HG02852 (cell line): ENCODE results near the gene DMKN.
"Not testable (repeated sequence)": the region's sequence is repeated elsewhere in the genome, so short reads cannot be mapped to it uniquely, and the experiment has no call there.

Experiments used
- ATAC-seq: cut with Tn5 transposase; IDR thresholded peaks from one replicate; pipeline ENCODE4 v1.9.1; 2021; ENCODE audit warnings: mild to moderate bottlenecking, moderate library complexity; ENCODE audit not compliant: unreplicated experiment

DMKN gene

DNA sequence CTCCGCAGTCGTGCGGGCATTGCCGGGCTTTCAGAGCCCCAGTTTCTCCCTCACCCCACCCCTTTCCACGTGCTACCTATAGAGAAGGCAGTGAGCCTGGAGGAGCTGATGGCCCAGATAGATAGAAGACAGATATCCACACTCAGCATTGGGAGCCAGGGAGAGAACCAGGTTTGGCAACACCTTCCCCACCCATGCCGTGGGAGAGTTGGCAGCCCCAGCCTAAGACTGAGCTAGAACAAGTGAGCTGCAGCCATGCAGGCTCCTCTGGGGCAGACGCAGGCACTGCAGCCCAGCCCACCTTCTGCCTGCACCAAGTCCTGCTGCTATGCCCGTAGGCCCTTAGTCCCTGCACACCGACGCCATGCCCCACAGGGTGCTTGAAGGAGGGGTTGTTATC lies 12.8 kb downstream of the DMKN start:
- ATAC-seq = no peak

DNA sequence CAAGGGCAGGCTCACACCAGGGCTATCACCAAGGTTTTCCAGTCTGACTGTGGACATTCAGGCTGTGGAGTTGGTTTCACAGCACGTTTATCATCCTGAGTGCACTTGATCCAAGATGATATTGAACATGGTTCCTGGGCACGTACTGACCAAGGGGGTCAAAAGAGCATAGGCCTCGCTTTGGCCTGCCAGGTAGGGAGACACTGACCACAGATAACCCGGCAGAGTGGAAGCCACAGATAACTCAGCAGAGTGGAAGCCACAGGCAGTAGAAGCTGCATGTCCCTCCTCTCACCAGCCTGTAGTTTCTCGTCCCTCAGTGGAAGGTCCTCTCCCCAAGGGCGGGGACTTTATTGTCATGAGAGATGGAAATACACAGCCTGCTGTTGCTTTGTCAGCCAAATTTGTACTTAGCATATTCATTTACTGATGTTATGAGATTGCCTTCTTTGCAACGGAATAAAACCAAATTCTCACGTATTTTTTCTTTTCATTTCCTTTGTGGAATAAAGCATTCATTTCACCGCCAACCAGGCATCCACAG lies 14.4 kb downstream of the DMKN start:
- ATAC-seq = no peak

DNA sequence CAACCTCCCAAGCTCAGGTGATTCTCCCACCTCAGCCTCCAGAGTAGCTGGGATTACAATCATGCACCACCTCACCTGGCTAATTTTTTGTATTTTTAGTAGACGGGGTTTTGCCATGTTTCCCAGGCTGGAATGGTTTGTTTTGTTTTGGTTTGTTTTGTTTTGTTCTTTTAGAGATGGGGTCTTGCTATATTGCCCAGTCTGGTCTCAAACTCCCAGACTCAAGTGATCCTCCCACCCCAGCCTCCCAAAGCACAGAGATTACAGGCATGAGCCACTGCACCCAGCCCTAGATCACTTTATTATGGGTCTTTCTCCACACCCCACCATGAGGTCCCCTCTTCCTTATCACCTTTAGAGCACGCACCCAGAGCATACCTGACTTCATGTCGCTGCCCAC lies 15.2 kb downstream of the DMKN start:
- no peak for ATAC-seq

DNA sequence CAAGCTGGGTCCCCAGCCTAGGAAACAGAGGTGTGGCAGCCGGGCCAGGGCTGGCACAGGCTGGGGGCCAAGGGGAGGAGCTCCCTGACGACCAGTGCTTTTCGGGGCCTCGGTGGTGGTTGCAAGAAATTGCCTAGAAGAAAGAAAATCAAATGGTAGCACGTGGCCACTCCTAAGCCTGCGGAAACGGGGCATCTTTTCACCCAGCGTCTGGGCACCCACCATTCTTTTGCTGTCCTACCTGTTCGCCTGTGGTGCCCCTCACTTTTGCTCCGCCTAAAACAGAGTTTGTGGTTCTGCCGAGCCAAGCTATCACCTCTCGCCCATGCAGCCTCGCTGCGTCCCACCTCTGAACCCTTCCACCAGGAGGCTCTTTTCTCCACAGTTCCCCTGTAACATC lies 16.0 kb downstream of the DMKN start:
- ATAC-seq = no peak

DNA sequence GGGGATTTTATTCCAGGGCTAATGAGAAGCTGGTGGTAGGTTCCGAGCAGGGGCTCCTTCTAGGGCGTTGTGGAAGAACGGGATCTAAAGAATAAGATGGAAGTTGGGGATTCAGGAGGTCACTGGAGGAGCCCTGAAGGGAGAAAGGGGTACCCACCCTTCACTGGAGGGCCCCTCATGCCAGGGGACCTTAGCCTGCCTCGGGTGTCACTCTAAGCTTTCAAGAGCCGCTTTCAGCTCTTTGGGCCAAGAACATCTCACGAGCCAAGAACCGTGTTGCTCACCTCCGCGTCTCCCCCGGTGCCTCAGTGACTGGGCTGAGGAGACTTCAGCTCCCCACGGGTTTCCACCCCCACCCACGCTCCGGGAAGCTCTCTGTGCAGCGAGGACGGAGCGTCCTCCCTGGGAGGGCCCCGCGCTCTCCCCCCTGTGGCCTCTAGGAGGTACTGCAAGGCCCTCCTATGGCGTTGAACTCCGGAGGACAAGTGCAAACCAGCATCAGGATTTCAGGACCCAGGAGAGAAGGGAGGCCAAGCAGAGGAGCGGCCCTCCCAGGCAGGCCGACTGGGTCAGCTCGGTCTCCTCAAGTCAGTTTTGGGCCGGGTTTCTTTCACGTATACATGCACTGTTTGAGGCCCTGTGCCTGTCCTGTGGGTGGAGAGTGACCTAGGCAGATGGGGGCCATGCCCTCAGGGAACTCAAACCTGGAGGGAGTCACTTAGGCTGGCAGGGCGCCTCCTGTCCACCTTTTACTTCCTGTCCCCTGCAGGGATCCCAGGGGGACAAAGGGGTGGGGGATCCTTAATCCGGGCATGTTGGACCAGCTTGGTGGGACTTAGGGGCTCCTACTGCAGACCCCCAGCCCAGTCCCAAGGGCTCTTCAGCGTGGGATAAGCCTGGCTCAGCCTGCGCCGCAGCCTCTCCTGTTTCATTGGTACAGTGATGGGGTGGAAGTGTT lies 18.1 kb downstream of the DMKN start:
- no peak for ATAC-seq

DNA sequence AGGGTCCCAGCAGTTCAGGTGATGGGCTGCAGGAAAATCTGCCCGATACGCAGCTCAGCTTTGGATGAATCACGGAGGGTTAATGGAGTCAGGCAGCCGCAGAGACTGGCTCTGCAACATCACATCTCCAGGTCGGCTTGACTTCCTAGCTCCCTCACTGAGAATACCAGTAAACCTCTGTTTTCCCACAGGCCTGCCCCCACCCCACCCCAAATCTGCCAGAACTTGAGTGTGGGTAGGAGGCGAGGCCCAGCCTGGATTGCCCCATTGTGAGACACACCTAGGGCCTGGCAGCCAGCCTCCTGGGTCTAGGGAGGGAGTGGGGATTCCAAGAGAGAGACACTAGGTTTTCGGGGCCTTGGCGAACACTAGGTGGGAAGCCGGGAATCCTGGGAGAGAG lies 19.5 kb downstream of the DMKN start:
- no peak for ATAC-seq

DNA sequence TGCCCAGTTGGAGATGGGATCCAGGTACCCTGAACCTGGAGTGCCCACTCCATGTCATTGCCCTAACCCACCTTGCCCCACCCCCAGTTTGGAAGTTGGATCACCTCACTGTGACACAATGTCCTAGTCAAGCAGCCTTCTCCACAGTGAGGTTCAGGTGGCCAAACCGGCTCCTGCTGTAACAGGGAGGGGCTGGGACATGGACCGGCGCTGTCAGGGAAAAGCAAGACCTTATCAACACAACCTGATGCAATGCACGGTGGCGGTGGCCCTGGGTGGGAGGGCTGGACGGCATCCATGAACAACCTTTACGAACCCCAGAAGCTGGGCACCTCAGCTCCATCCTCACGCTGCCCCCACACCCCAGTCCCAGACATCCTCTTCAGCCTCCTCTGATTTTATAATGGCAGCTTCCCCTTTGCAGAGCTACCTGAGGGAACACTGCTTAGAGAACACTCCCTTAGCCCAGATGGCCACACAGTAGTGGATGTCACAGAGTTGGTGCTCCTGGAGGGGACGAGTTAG lies 21.6 kb downstream of the DMKN start:
- ATAC-seq = no peak

DNA sequence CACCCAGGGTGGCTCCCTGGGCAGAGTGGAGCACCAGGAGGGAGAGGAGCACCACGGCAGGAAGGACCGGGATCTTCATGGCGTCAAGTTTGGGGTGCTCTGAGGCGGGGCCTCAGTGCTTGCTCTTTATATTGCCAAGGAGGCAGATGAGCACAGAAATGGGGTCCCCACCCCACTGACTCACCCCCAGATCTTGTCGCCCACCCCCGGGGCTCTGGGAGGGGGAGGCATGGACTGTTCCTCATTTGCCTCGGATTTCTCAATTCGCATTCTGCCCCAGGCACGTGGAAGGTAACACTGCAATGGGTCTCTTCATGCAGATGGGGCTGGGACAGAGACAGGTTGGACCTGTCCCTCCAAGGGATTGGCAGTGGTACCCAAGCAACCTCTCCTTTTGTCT lies 23.1 kb downstream of the DMKN start, which contains the start of gene KRTDAP:
KRTDAP (minus strand) TSS at position 101 of the 400 bp plus-strand sequence; CDS start at position 79, 22 bp downstream.
- ATAC-seq = no peak

DNA sequence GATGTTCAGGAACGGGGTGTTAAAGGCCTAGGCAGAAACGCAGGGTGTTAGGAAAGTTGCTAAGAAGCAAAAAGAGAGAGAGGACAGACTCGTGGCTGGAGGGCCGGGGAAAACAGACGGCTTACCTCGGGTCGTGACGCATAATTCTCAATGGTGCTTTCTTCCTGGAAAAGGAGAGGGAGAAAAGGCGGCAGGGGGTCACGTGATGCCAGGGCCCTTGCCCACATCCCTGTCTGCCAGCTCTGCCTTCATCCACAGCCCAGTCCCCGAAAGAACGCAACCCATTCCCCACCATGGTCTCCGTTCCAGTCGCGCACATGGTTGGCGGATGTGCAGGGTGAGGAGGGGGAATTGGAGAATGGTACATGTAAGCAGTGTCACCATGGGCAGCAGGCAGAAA lies 24.8 kb downstream of the DMKN start:
- ATAC-seq = no peak

DNA sequence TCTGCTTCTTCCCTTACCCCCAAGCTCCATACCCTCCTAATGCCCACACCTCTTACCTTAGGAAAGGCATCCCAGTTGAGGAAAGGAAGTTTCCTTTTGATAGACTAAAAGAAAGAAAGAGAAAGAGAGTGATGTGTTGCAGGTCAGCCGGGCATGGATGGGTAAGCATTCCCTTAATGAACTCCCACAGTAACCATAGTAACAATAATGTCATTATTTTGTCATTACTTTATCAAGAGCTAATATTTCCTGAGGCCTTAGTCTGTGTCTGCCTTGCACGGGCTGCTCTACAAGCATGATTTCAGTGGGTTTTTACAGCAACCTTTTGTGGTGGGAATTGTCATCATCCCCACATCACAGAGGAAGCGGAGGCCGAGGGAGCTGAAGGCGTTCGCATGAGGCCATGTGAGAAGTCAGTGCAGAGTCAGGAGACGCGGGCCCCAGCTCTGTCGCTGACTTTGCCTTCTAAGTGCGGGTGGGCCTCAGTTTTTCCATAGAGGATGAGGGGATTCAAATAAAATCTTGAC lies 25.7 kb downstream of the DMKN start:
- no peak for ATAC-seq

DNA sequence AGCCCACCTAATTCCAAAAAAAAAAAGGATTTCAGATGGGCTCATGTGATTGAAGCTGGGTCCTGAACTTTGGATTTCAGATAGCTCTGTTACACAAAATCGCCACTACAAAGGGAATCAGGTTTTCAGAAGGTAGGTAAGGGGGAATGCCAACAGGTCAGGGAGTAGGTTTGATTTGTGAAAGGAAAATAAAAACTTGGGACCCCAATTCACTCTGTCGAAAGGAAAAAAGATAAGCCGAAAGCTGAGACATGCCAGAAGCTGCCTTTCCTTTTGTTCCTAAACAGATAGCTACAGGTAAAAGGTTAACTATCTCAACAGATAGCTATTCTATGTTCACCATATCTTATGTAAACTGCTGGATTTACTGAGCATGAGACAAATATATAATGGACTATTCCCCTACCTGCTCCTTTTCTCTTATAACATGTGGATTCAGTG lies 27.2 kb downstream of the DMKN start:
- no peak for ATAC-seq

DNA sequence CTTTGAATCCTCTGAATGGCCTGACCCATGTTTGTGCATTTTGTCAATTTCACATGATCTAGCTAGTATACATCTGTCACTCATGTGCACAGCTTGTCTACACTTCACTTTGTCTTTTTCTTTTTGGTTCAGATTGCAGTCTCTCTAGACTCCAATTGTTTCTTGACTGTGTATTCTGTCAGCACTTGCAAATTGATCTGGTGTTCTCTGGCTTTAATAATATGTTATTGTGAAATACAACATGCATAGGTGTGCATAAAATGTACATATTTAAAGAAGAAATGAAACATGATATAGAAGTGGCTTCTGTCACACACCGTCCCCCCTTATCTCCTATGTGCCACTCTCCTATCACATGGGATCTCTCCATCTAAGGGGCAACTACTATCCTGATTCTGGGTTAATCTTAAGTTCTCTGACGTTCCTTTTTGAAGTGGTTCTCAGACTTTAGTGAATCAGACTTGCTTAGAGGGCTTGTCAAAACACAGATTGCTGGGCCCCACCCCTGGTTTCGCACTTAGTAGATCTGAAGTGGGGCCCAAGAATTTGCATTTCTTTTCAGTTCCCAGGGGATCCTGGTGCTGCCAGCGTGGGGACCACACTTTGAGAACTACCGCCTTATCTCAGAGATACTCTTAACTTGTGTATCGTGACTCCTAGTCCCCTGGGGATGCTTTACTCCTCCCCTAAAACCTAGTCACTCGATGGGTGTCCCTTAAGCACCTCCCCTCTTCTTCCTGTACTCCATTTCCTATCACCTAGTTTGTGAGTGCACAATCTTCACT lies 29.0 kb downstream of the DMKN start:
- peak; percentile 45 for ATAC-seq

DNA sequence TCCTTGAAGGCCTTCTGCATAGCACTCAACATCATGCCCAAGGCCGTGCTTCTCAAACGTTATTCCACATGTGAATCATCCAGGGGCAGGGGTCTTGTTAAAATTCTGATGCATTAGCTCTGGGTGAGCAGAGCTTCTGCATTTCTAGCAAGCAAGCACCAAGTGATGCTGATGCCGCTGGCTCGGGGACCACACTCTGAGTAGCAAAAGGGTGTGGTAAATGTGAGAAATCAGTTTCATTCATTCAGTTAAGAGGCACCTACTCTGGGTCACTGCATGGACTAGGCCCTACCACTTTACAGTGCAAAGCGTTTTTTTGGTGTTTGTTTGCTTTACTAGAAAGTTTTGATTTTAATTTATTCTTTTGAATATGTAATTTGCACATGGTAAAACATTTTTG lies 30.4 kb downstream of the DMKN start:
- ATAC-seq = no peak

DNA sequence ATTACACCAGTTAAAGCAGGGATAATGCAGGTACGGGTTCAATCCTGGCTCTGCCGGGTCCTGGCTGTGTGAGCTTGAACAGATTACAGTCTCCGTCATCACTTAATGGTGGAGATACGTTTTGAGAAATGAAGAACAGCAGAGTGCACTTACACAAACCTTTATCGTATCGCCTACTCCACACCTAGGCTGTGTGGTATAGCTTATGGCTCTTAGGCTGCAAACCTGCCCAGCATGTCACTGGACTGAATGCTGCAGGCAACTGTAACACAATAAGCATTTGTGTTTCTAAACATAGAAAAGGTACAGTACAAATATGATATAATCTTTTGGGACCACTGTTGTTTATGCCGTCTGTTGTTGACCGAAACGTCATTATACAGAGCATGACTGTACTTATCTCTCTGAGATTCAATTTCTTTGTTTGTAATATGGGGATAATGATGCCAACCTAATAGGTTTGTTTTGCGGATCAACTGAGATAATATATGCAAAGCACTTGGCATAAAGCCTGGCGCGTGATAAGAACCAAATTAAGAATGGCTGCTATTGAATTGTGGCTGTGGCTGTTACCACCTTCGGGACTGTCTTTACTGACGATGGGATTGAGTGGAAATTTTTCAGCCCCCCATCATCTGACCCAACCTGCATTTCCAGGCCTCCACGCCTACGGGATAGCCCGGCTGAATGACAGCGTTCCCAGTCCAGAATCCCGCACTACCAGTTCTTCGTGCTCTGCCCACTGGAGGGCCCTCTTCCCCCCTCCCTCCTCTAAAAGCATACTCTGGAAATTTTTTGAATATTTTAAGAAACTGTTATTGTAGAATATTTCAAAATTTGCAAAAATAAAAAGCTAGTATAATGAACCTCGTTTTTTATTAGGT lies 34.4 kb downstream of the DMKN start:
- ATAC-seq = no peak

DNA sequence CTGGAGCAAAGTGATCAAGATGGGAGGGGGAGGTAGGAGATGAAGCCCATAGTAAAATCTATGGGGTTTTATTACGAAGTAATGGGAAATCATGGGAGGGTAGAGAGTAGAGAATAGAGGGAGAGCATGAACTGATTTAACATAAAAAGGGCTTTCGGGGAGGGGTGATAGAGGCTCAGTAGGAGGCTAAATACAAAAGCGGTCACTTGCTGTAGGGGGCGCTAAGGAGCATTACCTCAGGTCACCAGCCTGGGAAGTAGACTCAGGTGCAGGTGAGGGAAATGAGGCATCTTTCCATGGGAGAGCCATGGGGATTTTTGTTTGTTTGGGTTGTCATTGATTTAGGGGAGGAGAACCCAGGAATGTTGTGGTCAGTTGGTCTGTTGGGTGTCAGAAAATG lies 37.3 kb downstream of the DMKN start:
- ATAC-seq = no peak

DNA sequence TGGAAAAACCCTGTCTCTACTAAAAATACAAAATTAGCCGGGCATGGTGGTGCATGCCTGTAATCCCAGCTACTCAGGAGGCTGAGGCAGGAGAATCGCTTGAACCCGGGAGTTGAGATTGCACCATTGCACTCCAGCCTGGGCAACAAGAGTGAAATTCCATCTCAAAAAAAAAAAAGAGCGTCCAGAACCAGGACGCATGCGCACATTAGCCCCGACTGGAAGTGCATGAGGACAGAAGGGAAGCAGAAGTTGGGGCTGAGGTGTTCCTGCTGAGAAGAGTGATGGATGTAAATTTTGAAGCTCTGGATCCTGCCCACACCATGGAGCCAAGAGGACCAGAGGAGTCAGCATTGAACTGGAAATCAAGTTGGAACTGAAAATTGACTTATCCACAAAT lies 38.9 kb downstream of the DMKN start:
- ATAC-seq = not testable (repeated sequence)

DNA sequence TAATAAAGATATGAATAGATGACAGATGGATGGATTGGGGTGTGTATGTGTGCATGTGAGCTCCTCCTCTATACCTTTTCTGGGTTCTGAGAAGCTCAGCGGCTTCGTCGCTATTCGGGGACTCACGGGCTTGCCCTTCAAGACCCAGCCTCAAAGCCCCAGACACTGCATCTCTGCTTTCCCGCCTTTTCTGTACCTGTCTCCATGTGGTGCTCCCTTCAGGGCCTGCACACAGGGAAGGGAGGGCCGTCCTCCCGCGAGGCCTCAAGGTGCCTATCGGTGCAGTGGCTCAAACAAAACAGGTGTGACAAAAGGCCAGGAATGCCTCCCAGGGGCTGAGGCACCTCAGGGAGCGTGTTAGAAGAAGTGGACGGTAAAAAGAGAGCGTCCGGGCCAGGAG lies 39.3 kb downstream of the DMKN start:
- no peak for ATAC-seq

DNA sequence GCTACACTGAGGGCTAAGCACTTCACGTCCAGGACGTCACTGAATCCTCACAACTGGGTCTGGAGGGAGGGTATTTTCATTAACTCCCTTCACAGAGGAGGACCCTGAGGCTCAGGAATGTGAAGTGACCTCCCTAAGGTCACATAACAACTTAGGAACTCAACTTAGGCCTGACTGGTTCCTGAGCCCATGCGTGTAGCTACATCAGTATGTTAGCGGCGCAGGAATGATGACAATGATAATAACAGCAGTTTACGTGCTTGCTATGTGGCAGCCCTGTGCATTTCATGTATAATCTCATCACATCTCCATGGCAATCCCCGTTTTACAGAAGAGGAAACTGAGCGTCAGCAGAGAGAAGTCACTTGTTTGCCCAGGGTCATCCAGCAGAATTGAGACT lies 41.5 kb downstream of the DMKN start:
- ATAC-seq = no peak

DNA sequence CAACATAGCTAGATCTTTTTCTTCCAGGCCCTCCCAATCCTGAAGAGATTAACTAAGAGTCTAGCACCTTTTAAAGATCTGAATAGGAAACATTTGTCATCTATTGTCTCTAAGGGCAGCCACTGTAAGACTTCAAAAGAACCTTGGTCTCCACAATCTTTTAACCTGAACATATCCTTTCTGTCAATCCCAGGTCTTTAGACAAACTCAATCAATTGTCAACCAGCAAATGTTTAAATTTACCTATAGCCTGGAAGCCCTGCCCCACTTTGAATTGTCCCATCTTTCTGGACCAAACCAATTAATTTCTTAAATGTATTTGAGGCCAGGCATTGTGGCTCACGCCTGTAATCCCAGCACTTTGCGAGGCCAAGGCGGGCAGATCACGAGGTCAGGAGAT lies 42.4 kb downstream of the DMKN start:
- not testable (repeated sequence) for ATAC-seq

DNA sequence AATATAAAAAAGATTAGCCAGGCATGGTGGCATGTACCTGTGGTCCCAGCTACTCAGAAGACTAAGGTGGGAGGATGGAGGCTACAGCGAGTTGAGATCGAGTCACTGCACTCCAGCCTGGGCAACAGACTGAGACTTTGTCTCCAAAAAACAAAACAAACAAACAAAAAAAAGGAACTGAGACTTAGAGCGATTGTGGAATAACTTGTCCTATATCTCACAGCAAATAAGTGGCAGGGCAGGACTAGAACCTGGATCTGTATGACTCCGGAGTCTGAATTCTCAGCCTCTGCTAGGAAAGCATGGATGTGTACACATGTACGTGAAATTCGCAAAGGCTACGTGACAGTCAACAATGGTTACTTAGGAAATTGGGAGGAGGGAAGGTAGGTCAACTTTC lies 43.3 kb downstream of the DMKN start:
- ATAC-seq = no peak
